Rectal smooth muscle tissue (tissue), 1 donor: ENCODE results near the gene INSYN2B.

Experiments used
- H3K27ac ChIP-seq: one replicate; pipeline ENCODE4 v1.7.0; 2013; ENCODE audit warnings: low read depth, low read length, inconsistent platforms
- H3K27me3 ChIP-seq: one replicate; pipeline ENCODE4 v1.7.0; 2013; ENCODE audit warnings: low read length; ENCODE audit not compliant: control insufficient read depth, insufficient read depth
- H3K36me3 ChIP-seq: one replicate; pipeline ENCODE4 v1.7.0; 2013; ENCODE audit warnings: low read length; ENCODE audit not compliant: control insufficient read depth, insufficient read depth
- H3K4me1 ChIP-seq: one replicate; pipeline ENCODE4 v1.7.0; 2013; ENCODE audit warnings: low read length; ENCODE audit not compliant: control insufficient read depth, insufficient read depth
- H3K4me3 ChIP-seq: one replicate; pipeline ENCODE4 v1.7.0; 2013; ENCODE audit warnings: low read length
- H3K9ac ChIP-seq: one replicate; pipeline ENCODE4 v1.7.0; 2013; ENCODE audit warnings: low read length

INSYN2B gene

DNA sequence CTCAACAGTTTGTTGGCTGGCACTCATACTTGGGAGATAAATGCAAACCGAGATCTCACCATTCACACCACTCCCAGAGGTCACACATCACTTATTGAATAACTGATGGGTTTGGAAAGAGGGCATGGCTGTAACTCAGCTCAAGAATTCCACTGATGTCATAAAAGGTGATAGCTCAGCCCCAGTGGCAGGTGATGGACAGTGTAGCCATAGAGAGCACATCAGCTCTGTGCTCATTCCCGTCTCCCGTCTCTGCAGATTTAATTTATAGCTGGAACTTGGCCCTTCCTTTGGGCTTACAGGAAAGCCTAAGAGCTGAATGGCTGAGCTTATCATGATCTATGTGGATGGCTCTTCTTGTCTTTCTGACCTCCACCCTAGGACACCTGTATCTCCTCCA, 59.8 kb downstream of the INSYN2B start:
- no peak overlapping the region for H3K9ac ChIP-seq
- no peak overlapping the region for H3K27ac ChIP-seq
- peaks cover 2% of the 10 kb centered on the region for H3K27me3 ChIP-seq
- no peaks in the 10 kb centered on the region for H3K4me1 ChIP-seq
- no peak overlapping the region for H3K4me3 ChIP-seq
- no peaks in the 10 kb centered on the region for H3K36me3 ChIP-seq

- no peak overlapping the region for H3K27ac ChIP-seq
- H3K9ac ChIP-seq: no peak overlapping the region
- H3K36me3 ChIP-seq: no peaks in the 10 kb centered on the region
- H3K4me1 ChIP-seq: no peaks in the 10 kb centered on the region
- no peak overlapping the region for H3K4me3 ChIP-seq
- no peaks in the 10 kb centered on the region for H3K27me3 ChIP-seq
These were observed 62.1 kb downstream of the INSYN2B start for GRCh38 chr5:169918228-169918627.

DNA sequence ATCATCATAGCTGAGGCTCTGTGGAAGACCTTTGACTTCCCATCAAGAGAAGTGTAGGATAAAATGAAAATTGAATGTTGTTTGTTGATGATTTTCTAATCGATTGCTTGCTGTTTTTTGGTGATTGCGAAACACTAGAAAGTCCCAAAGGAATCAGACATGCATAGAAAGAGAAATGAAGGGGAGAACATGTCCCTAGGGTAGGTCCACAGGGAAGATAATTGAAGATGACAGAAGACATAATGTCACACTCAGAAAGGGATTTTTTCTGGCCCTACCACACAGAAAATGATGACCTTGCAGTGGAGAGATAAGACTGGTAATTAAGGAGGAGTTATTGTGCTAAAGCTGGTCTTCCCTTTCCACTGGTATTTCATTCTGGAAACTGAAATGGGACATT, 62.8 kb downstream of the INSYN2B start:
- no peaks in the 10 kb centered on the region for H3K4me1 ChIP-seq

GRCh38 chr5:169914766-169915165, 65.5 kb downstream of the INSYN2B start:
- Histone ChIP-seq H3K36me3 (no peaks in the 10 kb centered on the region), H3K27me3 (no peaks in the 10 kb centered on the region), H3K4me3 (no peak overlapping the region), H3K9ac (no peak overlapping the region), H3K27ac (no peak overlapping the region), H3K4me1 (no peaks in the 10 kb centered on the region)

More for the DNA sequence above, 62.8 kb downstream of the INSYN2B start:
- Histone ChIP-seq H3K27me3 (no peaks in the 10 kb centered on the region), H3K36me3 (no peaks in the 10 kb centered on the region), H3K4me3 (no peak overlapping the region), H3K27ac (no peak overlapping the region), H3K9ac (no peak overlapping the region)

DNA sequence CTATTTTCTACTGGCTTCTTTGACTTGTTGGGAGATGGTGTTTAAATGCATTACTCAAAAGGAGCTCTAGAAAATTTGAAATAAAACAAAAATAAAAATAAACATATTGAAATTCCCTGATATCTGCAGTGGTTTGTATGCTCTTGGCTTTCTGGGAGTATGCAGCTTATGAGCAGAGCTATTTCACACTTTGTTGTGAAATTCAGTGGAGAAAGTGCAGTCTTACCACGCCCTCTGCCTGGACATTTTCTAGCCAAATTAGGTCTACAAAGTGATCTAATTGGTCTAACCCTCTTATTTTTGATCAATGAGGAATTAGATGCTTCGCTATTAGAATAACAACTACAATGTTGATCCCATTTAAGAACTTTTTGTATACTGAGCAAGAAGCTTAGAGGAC, 66.8 kb downstream of the INSYN2B start:
- no peaks in the 10 kb centered on the region for H3K4me1 ChIP-seq
- no peaks in the 10 kb centered on the region for H3K27me3 ChIP-seq
- H3K9ac ChIP-seq: no peak overlapping the region
- no peak overlapping the region for H3K4me3 ChIP-seq
- H3K27ac ChIP-seq: no peak overlapping the region
- H3K36me3 ChIP-seq: no peaks in the 10 kb centered on the region

GRCh38 chr5:169911448-169912212, 68.7 kb downstream of the INSYN2B start:
- no peaks in the 10 kb centered on the region for H3K36me3 ChIP-seq
- H3K4me3 ChIP-seq: no peak overlapping the region
- H3K4me1 ChIP-seq: no peaks in the 10 kb centered on the region
- no peak overlapping the region for H3K27ac ChIP-seq
- no peaks in the 10 kb centered on the region for H3K27me3 ChIP-seq
- no peak overlapping the region for H3K9ac ChIP-seq

GRCh38 chr5:169910393-169910792, 69.9 kb downstream of the INSYN2B start:
- Histone ChIP-seq H3K4me3 (no peak overlapping the region), H3K27ac (no peak overlapping the region), H3K4me1 (no peaks in the 10 kb centered on the region), H3K27me3 (no peaks in the 10 kb centered on the region), H3K9ac (no peak overlapping the region), H3K36me3 (no peaks in the 10 kb centered on the region)

DNA sequence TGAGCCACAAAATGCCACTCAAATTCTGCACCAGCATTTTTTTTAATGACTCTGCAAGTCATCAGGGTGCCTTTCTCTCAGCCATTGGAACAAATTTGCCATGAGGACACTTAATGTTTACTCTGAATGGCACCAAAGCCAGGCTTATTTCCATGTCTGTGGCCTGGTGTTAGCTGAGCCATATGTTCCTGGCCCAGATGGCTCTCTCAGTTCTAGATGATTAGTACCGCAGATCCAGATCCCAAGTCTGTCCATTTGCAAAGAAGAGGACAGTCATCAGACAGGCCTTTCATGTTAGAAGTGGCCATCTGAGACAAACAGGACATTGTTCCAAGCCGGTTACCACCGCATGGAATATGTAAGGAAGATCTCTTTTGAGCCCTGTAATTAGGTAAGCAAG, 70.3 kb downstream of the INSYN2B start:
- H3K4me3 ChIP-seq: no peak overlapping the region
- H3K27me3 ChIP-seq: no peaks in the 10 kb centered on the region
- H3K36me3 ChIP-seq: no peaks in the 10 kb centered on the region
- H3K27ac ChIP-seq: no peak overlapping the region
- H3K9ac ChIP-seq: no peak overlapping the region
- no peaks in the 10 kb centered on the region for H3K4me1 ChIP-seq

- H3K27me3 ChIP-seq: no peaks in the 10 kb centered on the region
- H3K4me1 ChIP-seq: no peaks in the 10 kb centered on the region
- no peaks in the 10 kb centered on the region for H3K36me3 ChIP-seq
- H3K4me3 ChIP-seq: no peak overlapping the region
- H3K9ac ChIP-seq: no peak overlapping the region
- no peak overlapping the region for H3K27ac ChIP-seq
These were observed 71.4 kb downstream of the INSYN2B start for GRCh38 chr5:169908864-169909263.

- Histone ChIP-seq H3K27me3 (no peaks in the 10 kb centered on the region), H3K9ac (no peak overlapping the region), H3K36me3 (no peaks in the 10 kb centered on the region), H3K27ac (no peak overlapping the region), H3K4me3 (no peak overlapping the region), H3K4me1 (no peaks in the 10 kb centered on the region)
These were observed 73.3 kb downstream of the INSYN2B start for GRCh38 chr5:169906745-169907649.

DNA sequence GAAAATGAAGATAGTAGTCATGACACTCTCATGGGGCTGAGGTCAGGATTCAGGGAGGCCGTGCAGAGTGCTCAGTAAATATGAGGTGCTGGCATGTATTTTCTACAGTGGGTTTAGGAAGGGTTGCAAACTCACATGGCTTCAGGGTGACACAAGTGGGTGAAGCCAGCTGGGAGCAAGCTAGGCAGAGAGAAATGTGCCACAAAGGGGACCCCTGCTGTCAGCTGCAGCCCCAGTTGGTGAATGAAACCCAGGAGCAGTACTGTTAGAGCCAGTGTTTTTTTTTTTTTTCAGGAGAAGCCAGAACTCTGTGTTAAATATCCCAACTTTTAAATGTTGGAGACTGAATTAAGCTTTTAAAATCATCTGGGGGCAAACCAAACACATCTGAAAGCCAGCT, 75.3 kb downstream of the INSYN2B start:
- H3K27me3 ChIP-seq: no peaks in the 10 kb centered on the region
- no peak overlapping the region for H3K27ac ChIP-seq
- H3K9ac ChIP-seq: no peak overlapping the region
- no peaks in the 10 kb centered on the region for H3K36me3 ChIP-seq
- H3K4me1 ChIP-seq: no peaks in the 10 kb centered on the region
- H3K4me3 ChIP-seq: no peak overlapping the region

- no peaks in the 10 kb centered on the region for H3K27me3 ChIP-seq
- no peak overlapping the region for H3K4me3 ChIP-seq
- no peak overlapping the region for H3K27ac ChIP-seq
- no peaks in the 10 kb centered on the region for H3K36me3 ChIP-seq
- H3K9ac ChIP-seq: no peak overlapping the region
- H3K4me1 ChIP-seq: no peaks in the 10 kb centered on the region
These were observed 75.8 kb downstream of the INSYN2B start for GRCh38 chr5:169904508-169904907.
